ENCODE results near the gene BAIAP2.

The BAIAP2 gene

GRCh38 chr17:81119223-81120148 is 84.5 kb downstream of the BAIAP2 start:
- in situ Hi-C loops (cut with HindIII; ENCODE audit: low sequenced_read_pairs): no loop called here

GRCh38 chr17:81120149-81120484 is 85.2 kb downstream of the BAIAP2 start:
- no peak for DNase-seq (ENCODE audit: low read depth)
- in situ Hi-C loops (cut with HindIII; ENCODE audit: low sequenced_read_pairs): no loop called here
- no peak for TF ChIP-seq CTCF (IDR thresholded peaks at IDR 0.05; ENCODE audit: low read depth, low read length, missing control alignments)
- peak overlapping the region; percentile 40 for H3K4me3 ChIP-seq (ENCODE audit: low read depth, low read length)

More at GRCh38 chr17:81119223-81120148, 84.5 kb downstream of the BAIAP2 start:
- DNase-seq (ENCODE audit: low read depth): peak; percentile 81
- peak overlapping the region; percentile 40 for H3K4me3 ChIP-seq (ENCODE audit: low read depth, low read length)
- TF ChIP-seq CTCF (IDR thresholded peaks at IDR 0.05; ENCODE audit: low read depth, low read length, missing control alignments): peak; percentile 12

- DNase-seq (ENCODE audit: low read depth): no peak
- in situ Hi-C loops (cut with HindIII; ENCODE audit: low sequenced_read_pairs): no loop called here
- no peak for TF ChIP-seq CTCF (IDR thresholded peaks at IDR 0.05; ENCODE audit: low read depth, low read length, missing control alignments)
These were observed 86.0 kb downstream of the BAIAP2 start for GRCh38 chr17:81120695-81121621.

GRCh38 chr17:81121841-81122733 is 87.1 kb downstream of the BAIAP2 start:
- no peak overlapping the region for H3K4me3 ChIP-seq (ENCODE audit: low read depth, low read length)
- no peak for TF ChIP-seq CTCF (IDR thresholded peaks at IDR 0.05; ENCODE audit: low read depth, low read length, missing control alignments)
- DNase-seq (ENCODE audit: low read depth): no peak
- in situ Hi-C loops (cut with HindIII; ENCODE audit: low sequenced_read_pairs): no loop called here

More at GRCh38 chr17:81120695-81121621, 86.0 kb downstream of the BAIAP2 start:
- H3K4me3 ChIP-seq (ENCODE audit: low read depth, low read length): no peak overlapping the region

- TF ChIP-seq CTCF (IDR thresholded peaks at IDR 0.05; ENCODE audit: low read depth, low read length, missing control alignments): no peak
- in situ Hi-C loops (cut with HindIII; ENCODE audit: low sequenced_read_pairs): no loop called here
These were observed 88.4 kb downstream of the BAIAP2 start for GRCh38 chr17:81123052-81124048.

More at GRCh38 chr17:81123052-81124048, 88.4 kb downstream of the BAIAP2 start:
- no peak for DNase-seq (ENCODE audit: low read depth)
- H3K4me3 ChIP-seq (ENCODE audit: low read depth, low read length): no peak overlapping the region

Data from astrocyte of the cerebellum (primary cell).